HEK293T (cell line): Measurements from ENCODE around the gene LCP2.

Experiments used
- NFRKB ChIP-seq: fragments of 450-650 bp; IDR thresholded peaks from 2 replicates; pipeline ENCODE4 v1.6.1; 2016; ENCODE audit warnings: mild to moderate bottlenecking, moderate library complexity
- TARDBP ChIP-seq: fragments of 450-650 bp; IDR thresholded peaks from 2 replicates; pipeline ENCODE4 v1.6.1; 2016

- TF ChIP-seq NFRKB (no peak), TARDBP (no peak)
These were observed 35.2 kb downstream of the LCP2 start for GRCh38 chr5:170262061-170263045.
